GM12878 (cell line): ENCODE measurements around the gene DDX20. TPM values are rescaled to one million over a fixed set of nuclear protein-coding genes. Genes with fewer than 3 reads are reported as not detected.

ENCODE experiments used
- ATAC-seq: fragments of 200-7000 bp; cut with Tn5 transposase; 3 replicates; pipeline ENCODE4 v1.9.1; 2020; ENCODE audit warnings: mild to moderate bottlenecking, moderate library complexity
- BruUV-seq: library from RNA; stranded (reverse); fragments of 400-500 nt; replicated peaks from 2 replicates; lab custom pipeline; 2021; lab: Mats Ljungman, UMichigan
- CTCF ChIA-PET: fragments of 300-600 bp; sonication (Branson Sonifier 250); formaldehyde crosslinking; extraction: SDS; loops from one replicate; lab custom pipeline; 2021; ENCODE audit warnings: inconsistent platforms; lab: Yijun Ruan, JAX
- POLR2A ChIA-PET: fragments of 350-600 bp; formaldehyde crosslinking; extraction: SDS; loops from one replicate; lab custom pipeline; 2021; ENCODE audit warnings: inconsistent platforms; lab: Charles Lee
- RAD21 ChIA-PET: fragments of 300-600 bp; sonication (Branson Sonifier 250); formaldehyde crosslinking; loops from one replicate; lab custom pipeline; 2023; ENCODE audit warnings: antibody characterized with exemption; ENCODE audit not compliant: unreplicated experiment; lab: Charles Lee
- SMC1A ChIA-PET: fragments of 300-600 bp; sonication (Branson Sonifier 250); formaldehyde crosslinking; loops from one replicate; lab custom pipeline; 2023; ENCODE audit not compliant: unreplicated experiment, uncharacterized antibody; lab: Charles Lee
- DNase-seq: peaks from one replicate; pipeline ENCODE4 v3.0.0-alpha.2; 2011; ENCODE audit warnings: low read depth, low spot score
- FAIRE-seq: peaks from 3 replicates; lab custom pipeline; 2011; peaks lifted over from hg19 to GRCh38; lab: Jason Lieb, UNC
- H2AFZ ChIP-seq: 2 replicates; pipeline ENCODE4 v1.6.0; 2011; ENCODE audit warnings: low read depth, low read length, control low read depth; ENCODE audit not compliant: control insufficient read depth
- H3K27ac ChIP-seq: 2 replicates; pipeline ENCODE4 v1.5.1; 2011; ENCODE audit warnings: control low read depth; ENCODE audit not compliant: control insufficient read depth, insufficient read depth
- H3K27me3 ChIP-seq, 2 experiments: replicated peaks in 1 of 2; 2 replicates each; pipeline versions ENCODE4 v1.6.0 to v1.6.1; 2011; ENCODE audit warnings: low read length in 1 of 2; ENCODE audit not compliant: control insufficient read depth in 2 of 2, insufficient read depth in 2 of 2
- H3K36me3 ChIP-seq, 2 experiments: 2 replicates each; pipeline ENCODE4 v1.5.1; 2011; ENCODE audit warnings: low read length in 1 of 2; ENCODE audit not compliant: control insufficient read depth in 2 of 2, insufficient read depth in 2 of 2
- H3K4me1 ChIP-seq: 2 replicates; pipeline ENCODE4 v1.6.1; 2011; ENCODE audit warnings: mild to moderate bottlenecking, low read length, moderate library complexity, mixed read lengths; ENCODE audit not compliant: control insufficient read depth, insufficient read depth
- H3K4me2 ChIP-seq: 2 replicates; pipeline ENCODE4 v1.6.0; 2011; ENCODE audit warnings: control low read depth; ENCODE audit not compliant: control insufficient read depth, insufficient read depth
- H3K4me3 ChIP-seq: fragments of 200-600 bp; sonication (generic); 2 replicates; pipeline ENCODE4 v1.5.1; 2016
- H3K79me2 ChIP-seq: 2 replicates; pipeline ENCODE4 v1.6.0; 2011; ENCODE audit warnings: low read length; ENCODE audit not compliant: control insufficient read depth, insufficient read depth
- H3K9ac ChIP-seq: 2 replicates; pipeline ENCODE4 v1.8.0; 2011; ENCODE audit warnings: low read length, control low read depth, mixed read lengths; ENCODE audit not compliant: control insufficient read depth, insufficient read depth
- H3K9me3 ChIP-seq: replicated peaks from 3 replicates; pipeline ENCODE4 v1.5.1; 2011; ENCODE audit warnings: mild to moderate bottlenecking, low read length; ENCODE audit not compliant: control insufficient read depth, insufficient read depth
- H4K20me1 ChIP-seq: 2 replicates; pipeline ENCODE4 v1.6.0; 2011; ENCODE audit not compliant: control insufficient read depth, insufficient read depth
- BRCA1 ChIP-seq: IDR thresholded peaks from 2 replicates; pipeline ENCODE4 v1.6.1; 2011; ENCODE audit warnings: low read depth, low read length, improper control_type of control experiment
- CHD4 ChIP-seq: fragments of 200-600 bp; sonication (generic); IDR thresholded peaks from 2 replicates; pipeline ENCODE4 v1.6.1; 2016; ENCODE audit warnings: mild to moderate bottlenecking
- CREM ChIP-seq: IDR thresholded peaks from 2 replicates; pipeline ENCODE4 v1.6.1; 2014; ENCODE audit warnings: antibody characterized with exemption, low read depth
- MYC ChIP-seq: IDR thresholded peaks from 2 replicates; pipeline ENCODE4 v1.6.1; 2011; ENCODE audit warnings: mild to moderate bottlenecking, low read length, moderate library complexity, inconsistent platforms; ENCODE audit not compliant: insufficient read depth, insufficient replicate concordance, insufficient read length, severe bottlenecking
- NRF1 ChIP-seq: conservative IDR thresholded peaks from 2 replicates; pipeline ENCODE4 v1.6.1; 2011; ENCODE audit warnings: mild to moderate bottlenecking, low read depth, low read length, improper control_type of control experiment
- RAD51 ChIP-seq: fragments of 450-650 bp; IDR thresholded peaks from 2 replicates; pipeline ENCODE4 v1.6.1; 2016; ENCODE audit warnings: moderate library complexity, mild to moderate bottlenecking, inconsistent platforms
- SMC3 ChIP-seq: IDR thresholded peaks from 2 replicates; pipeline ENCODE4 v1.6.1; 2011; ENCODE audit warnings: low read length, improper control_type of control experiment, borderline replicate concordance
- WGBS: methylation state at CpG from one replicate; pipeline ENCODE4 v1.1.6; 2016; ENCODE audit warnings: low lambda C conversion rate; ENCODE audit not compliant: insufficient replicate concordance, insufficient coverage; ENCODE audit errors: missing lambda C conversion rate; 5-methylcytosine and 5-hydroxymethylcytosine counted together
- in situ Hi-C: fragments of 300-500 bp; cut with MboI; formaldehyde crosslinking; loops from 9 replicates; pipeline ENCODE4 v1.14.3; 2018; ENCODE audit warnings: mixed read lengths
- intact Hi-C: fragments of 100-400 bp; cut with micrococcal nuclease; formaldehyde crosslinking; loops from one replicate; pipeline ENCODE4 v1.14.2; 2022; ENCODE audit not compliant: unreplicated experiment
- polyA plus RNA-seq, 11 experiments: library from polyadenylated mRNA; depleted of rRNA in 4 of 11; unstranded in 6 of 11; stranded (reverse) in 5 of 11; fragments of >200 nt; fragmentation: Nextera tagmentation in 4 of 11; fragmentation: Illumina TruSeq in 1 of 11; extraction: Ambion mirVana in 4 of 11; extraction: Trizol in 1 of 11; gene quantifications; 1 replicate in 1 of 11; 2 replicates in 10 of 11; pipeline versions ENCODE4 v1.2.1 to v1.2.3, GENCODE V29; 2011 to 2016; ENCODE audit warnings: inconsistent platforms in 2 of 11, missing spikeins in 2 of 11, low read depth in 1 of 11
- total RNA-seq, 4 experiments: library from RNA; depleted of rRNA in 3 of 4; stranded (reverse); fragments of >200 nt in 3 of 4; fragmentation: Illumina TruSeq in 1 of 4; extraction: Trizol in 1 of 4; gene quantifications; 2 replicates each; pipeline versions ENCODE4 v1.2.1 to v1.2.3, GENCODE V29; 2013 to 2021
- TF ChIP-seq, protein P1 (sequence below): IDR thresholded peaks from 2 replicates; pipeline ENCODE4 v1.6.1; 2012; ENCODE audit warnings: low read length, inconsistent platforms
- TF ChIP-seq, protein P2 (sequence below), 3 experiments: IDR thresholded peaks in 2 of 3; conservative IDR thresholded peaks in 1 of 3; 2 replicates each; pipeline ENCODE4 v1.5.1; 2011; ENCODE audit warnings: low read depth in 3 of 3, low read length in 3 of 3, mild to moderate bottlenecking in 3 of 3, control low read depth in 2 of 3, moderate library complexity in 2 of 3, inconsistent platforms in 1 of 3, mixed read lengths in 1 of 3; ENCODE audit not compliant: control insufficient read depth in 2 of 3, insufficient read depth in 1 of 3; ENCODE audit errors: extremely low read depth in 1 of 3

Gene DDX20
- total and polyA plus RNA-seq, 10 of the 15 experiments (the other 5 are each of a cell fraction or from before 2014, with no cell fraction given), result 7.2 to 30.6 (median 25.1) TPM

DNA sequence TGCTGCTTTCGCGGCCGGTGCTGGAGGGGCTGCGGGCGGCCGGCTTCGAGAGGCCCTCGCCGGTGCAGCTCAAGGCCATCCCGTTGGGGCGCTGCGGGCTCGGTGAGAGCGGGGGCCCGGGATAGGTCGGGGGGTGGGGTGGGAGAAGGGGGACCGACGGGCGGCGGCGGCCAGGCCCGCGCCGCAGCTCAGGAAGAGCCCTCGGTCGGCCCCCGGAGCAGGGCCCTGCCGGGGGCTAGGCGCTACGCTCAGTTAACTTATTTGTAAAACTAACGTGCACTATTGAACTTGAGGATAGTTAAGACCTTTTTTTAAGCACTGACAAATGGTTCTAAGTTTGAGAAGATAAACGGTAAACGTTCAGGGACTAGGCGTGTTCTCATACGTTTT, 418 bp downstream of the DDX20 start:
- ChIA-PET POLR2A (interaction anchor here (0.8 to 1.5 kb wide), 5 partner anchors 18 to 276 kb away, joined by 3 to 6 read pairs (median 3); partner anchors contain the start of gene INKA2), RAD21 (interaction anchor here (0.8 to 7.7 kb wide), 10 partner anchors 12 to 308 kb away, joined by 3 to 68 read pairs (median 4); partner anchors contain the start of gene INKA2), SMC1A (interaction anchor here (0.6 to 6.7 kb wide), 8 partner anchors 11 to 275 kb away, joined by 3 to 50 read pairs (median 14); partner anchors contain the start of genes ADORA3 and TMIGD3), CTCF (interaction anchor here (0.8 to 6.7 kb wide), 10 partner anchors 9 to 306 kb away, joined by 3 to 72 read pairs (median 10); partner anchors contain the start of gene INKA2)
- Histone ChIP-seq H3K79me2 (peaks cover 37% of the 10 kb centered on the region), H3K36me3 (peaks cover 0 to 10% of the 10 kb centered on the region in 2 experiments; a peak in 1 of 4 replicates), H2AFZ (peak overlapping the region; percentile 69), H4K20me1 (no peaks in the 10 kb centered on the region), H3K4me3 (peak overlapping the region; percentile 88), H3K4me1 (peaks cover 3% of the 10 kb centered on the region; the same call in 1 of the 2 replicates), H3K27me3 (no peaks in the 10 kb centered on the region), H3K9ac (peak overlapping the region; percentile 82), H3K9me3 (no peaks in the 10 kb centered on the region), H3K4me2 (peak overlapping the region; percentile 82; the same call in 1 of the 2 replicates), H3K27ac (peak overlapping the region; percentile 87)
- intact Hi-C loops (loop anchor here (5.0 to 10.0 kb wide), 2 partner anchors 99 to 611 kb away; partner anchors contain the start of genes CEPT1 and DRAM2), in situ Hi-C loops (loop anchor here (10.0 kb wide), 1 partner anchor 251 kb away; the partner anchor contains the start of genes ADORA3 and TMIGD3)
- TF ChIP-seq, protein P1, sequence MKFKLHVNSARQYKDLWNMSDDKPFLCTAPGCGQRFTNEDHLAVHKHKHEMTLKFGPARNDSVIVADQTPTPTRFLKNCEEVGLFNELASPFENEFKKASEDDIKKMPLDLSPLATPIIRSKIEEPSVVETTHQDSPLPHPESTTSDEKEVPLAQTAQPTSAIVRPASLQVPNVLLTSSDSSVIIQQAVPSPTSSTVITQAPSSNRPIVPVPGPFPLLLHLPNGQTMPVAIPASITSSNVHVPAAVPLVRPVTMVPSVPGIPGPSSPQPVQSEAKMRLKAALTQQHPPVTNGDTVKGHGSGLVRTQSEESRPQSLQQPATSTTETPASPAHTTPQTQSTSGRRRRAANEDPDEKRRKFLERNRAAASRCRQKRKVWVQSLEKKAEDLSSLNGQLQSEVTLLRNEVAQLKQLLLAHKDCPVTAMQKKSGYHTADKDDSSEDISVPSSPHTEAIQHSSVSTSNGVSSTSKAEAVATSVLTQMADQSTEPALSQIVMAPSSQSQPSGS, result no peak
- ATAC-seq (peak; percentile 35), FAIRE-seq (peak; percentile 54), DNase-seq (no peak)
- BruUV-seq, result no TSS peak
- 0% methylated on average over 16 of the region's 35 CpGs for WGBS

DNA sequence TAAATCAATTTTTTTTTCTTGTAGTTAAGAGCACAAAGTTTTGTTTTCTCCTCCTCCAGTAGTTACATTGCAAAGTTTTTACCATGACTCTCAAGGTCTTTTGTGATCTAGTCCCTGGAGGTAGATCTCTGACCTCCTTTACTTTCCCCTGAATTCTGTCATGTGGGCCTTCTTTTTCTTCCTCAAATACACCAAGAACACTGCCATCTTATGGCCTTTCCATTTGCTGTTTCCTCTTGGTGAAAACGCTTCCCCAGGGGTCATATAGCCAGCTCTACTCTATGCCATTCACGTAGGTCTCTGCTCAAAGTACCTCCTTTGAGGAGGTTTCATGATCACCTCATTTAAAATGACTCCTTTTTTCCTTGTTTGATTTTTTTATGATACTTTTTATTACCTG, 2.7 kb downstream of the DDX20 start:
- Histone ChIP-seq H3K36me3 (peaks cover 0 to 12% of the 10 kb centered on the region in 2 experiments; a peak in 1 of 4 replicates), H3K79me2 (peaks cover 37% of the 10 kb centered on the region), H3K4me1 (peaks cover 3% of the 10 kb centered on the region; the same call in 1 of the 2 replicates), H3K27me3 (no peaks in the 10 kb centered on the region), H2AFZ (no peak overlapping the region), H3K4me2 (peak overlapping the region; percentile 34; the same call in 1 of the 2 replicates), H3K4me3 (0 out of 2 replicates have a peak overlapping the region, but pooled peaks have one; percentile 49), H3K9me3 (no peaks in the 10 kb centered on the region), H3K9ac (no peak overlapping the region), H3K27ac (no peak overlapping the region), H4K20me1 (no peaks in the 10 kb centered on the region)
- in situ Hi-C loops (loop anchor here (10.0 kb wide), 1 partner anchor 254 kb away; the partner anchor contains the start of genes ADORA3 and TMIGD3), intact Hi-C loops (loop anchor here (5.0 to 10.0 kb wide), 2 partner anchors 101 to 614 kb away; partner anchors contain the start of genes CEPT1 and DRAM2)
- DNase-seq (no peak), FAIRE-seq (no peak), ATAC-seq (no peak)
- ChIA-PET POLR2A (no interaction called here), CTCF (interaction anchor here (3.3 to 6.7 kb wide), 2 partner anchors 10 to 277 kb away, joined by 21 to 72 read pairs; no protein-coding TSS in a partner anchor), SMC1A (interaction anchor here (0.8 to 6.7 kb wide), 4 partner anchors 9 to 251 kb away, joined by 3 to 41 read pairs (median 14); no protein-coding TSS in a partner anchor), RAD21 (no interaction called here)
- no TSS peak for BruUV-seq
- WGBS, result 78% methylated on average over 2 of the region's 2 CpGs
- TF ChIP-seq, protein P2, sequence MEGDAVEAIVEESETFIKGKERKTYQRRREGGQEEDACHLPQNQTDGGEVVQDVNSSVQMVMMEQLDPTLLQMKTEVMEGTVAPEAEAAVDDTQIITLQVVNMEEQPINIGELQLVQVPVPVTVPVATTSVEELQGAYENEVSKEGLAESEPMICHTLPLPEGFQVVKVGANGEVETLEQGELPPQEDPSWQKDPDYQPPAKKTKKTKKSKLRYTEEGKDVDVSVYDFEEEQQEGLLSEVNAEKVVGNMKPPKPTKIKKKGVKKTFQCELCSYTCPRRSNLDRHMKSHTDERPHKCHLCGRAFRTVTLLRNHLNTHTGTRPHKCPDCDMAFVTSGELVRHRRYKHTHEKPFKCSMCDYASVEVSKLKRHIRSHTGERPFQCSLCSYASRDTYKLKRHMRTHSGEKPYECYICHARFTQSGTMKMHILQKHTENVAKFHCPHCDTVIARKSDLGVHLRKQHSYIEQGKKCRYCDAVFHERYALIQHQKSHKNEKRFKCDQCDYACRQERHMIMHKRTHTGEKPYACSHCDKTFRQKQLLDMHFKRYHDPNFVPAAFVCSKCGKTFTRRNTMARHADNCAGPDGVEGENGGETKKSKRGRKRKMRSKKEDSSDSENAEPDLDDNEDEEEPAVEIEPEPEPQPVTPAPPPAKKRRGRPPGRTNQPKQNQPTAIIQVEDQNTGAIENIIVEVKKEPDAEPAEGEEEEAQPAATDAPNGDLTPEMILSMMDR (IDR thresholded peaks at IDR 0.05 in 2 of 3, conservative IDR thresholded peaks at IDR 0.05 in 1 of 3; ENCODE audit: control insufficient read depth in 2 of 3, extremely low read depth in 1 of 3, insufficient read depth in 1 of 3, low read depth in 3 of 3, low read length in 3 of 3), result peak in 2 of 3 experiments; percentile 7 to 19; a peak in 1 of 6 replicates
- TF ChIP-seq BRCA1 (no peak), CHD4 (no peak), SMC3 (peak; percentile 26; the same call in 1 of the 2 replicates), CREM (no peak), MYC (no peak), NRF1 (no peak), RAD51 (0 out of 2 replicates have a peak, but pooled peaks have one; percentile 18)
